ENCODE data around the gene MAB21L3. TPM values are rescaled to one million over a fixed set of nuclear protein-coding genes. Genes with fewer than 3 reads are reported as not detected.
A peak's percentile ranks its signal among the peaks of the same experiment; 100 is the strongest.

MAB21L3 gene
- total and polyA plus RNA-seq, 2 of the 13 experiments (the other 11 are each of a cell fraction or from before 2014, with no cell fraction given) = 0.55 to 4.1 TPM

DNA sequence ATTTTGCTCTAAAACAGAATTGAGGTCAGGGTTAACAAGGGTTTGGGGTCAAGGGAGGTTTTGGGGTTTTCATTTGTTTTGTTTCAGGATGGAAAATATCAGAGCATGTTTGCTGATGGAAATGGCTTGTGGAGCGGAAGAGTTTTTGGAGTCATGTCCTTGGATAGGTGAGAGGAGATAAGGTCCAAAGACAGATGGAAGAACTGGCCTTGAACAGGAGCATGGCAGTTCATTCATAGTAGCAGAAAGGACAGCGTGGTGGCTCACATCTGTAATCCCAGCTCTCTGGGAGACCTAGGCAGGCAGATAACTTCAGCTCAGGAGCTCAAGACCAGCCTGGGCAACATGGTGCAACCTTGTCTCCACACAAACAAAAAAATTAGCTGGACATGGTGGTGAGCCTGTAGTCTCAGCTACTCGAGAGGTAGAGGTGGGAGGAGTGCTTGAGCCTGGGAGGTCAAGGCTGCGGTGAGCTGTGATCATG lies 65.1 kb downstream of the MAB21L3 start (continued):
- TF ChIP-seq, protein P1, sequence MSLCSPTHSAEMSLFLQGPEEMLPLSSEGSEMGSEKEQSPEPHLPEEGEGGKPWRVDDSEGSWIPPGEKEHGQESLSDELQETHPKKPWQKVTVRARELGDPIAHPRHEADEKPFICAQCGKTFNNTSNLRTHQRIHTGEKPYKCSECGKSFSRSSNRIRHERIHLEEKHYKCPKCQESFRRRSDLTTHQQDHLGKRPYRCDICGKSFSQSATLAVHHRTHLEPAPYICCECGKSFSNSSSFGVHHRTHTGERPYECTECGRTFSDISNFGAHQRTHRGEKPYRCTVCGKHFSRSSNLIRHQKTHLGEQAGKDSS (CRISPR knock-in tag; IDR thresholded peaks at IDR 0.05; ENCODE audit: borderline replicate concordance, low read depth) = 0 out of 2 replicates have a peak, but pooled peaks have one; percentile 37
- peak; percentile 44; the same call in 1 of the 2 replicates for TF ChIP-seq MEF2D (CRISPR knock-in tag; IDR thresholded peaks at IDR 0.05)
- no peak for TF ChIP-seq ZNF615 (CRISPR knock-in tag; IDR thresholded peaks at IDR 0.05; ENCODE audit: borderline replicate concordance)
- TF ChIP-seq DR1 (CRISPR knock-in tag; IDR thresholded peaks at IDR 0.05) = no peak
- no peak for TF ChIP-seq ZNF776 (CRISPR knock-in tag; IDR thresholded peaks at IDR 0.05)
- peak; percentile 74; the same call in 1 of the 2 replicates for TF ChIP-seq ETV5 (CRISPR knock-in tag; IDR thresholded peaks at IDR 0.05; ENCODE audit: borderline replicate concordance)
- TF ChIP-seq NR3C1 (CRISPR knock-in tag; IDR thresholded peaks at IDR 0.05) = no peak
- TF ChIP-seq SMYD3 (CRISPR knock-in tag; IDR thresholded peaks at IDR 0.05) = no peak
- no peak for TF ChIP-seq ZNF3 (CRISPR knock-in tag; IDR thresholded peaks at IDR 0.05)
- TF ChIP-seq SMARCC2 (IDR thresholded peaks at IDR 0.05) = no peak
- no peak for TF ChIP-seq FOXK1 (CRISPR knock-in tag; IDR thresholded peaks at IDR 0.05; ENCODE audit: borderline replicate concordance, low read depth)
- peak; percentile 38; the same call in 1 of the 2 replicates for TF ChIP-seq GATA4 (IDR thresholded peaks at IDR 0.05; ENCODE audit: borderline replicate concordance, low read depth)
- no peak for TF ChIP-seq ZNF672 (CRISPR knock-in tag; IDR thresholded peaks at IDR 0.05)
- no peak for TF ChIP-seq ZBTB14 (CRISPR knock-in tag; IDR thresholded peaks at IDR 0.05)
- TF ChIP-seq ZFP1 (CRISPR knock-in tag; IDR thresholded peaks at IDR 0.05) = no peak
- TF ChIP-seq PHF5A (CRISPR knock-in tag; IDR thresholded peaks at IDR 0.05; ENCODE audit: low read depth, unreplicated experiment) = no peak
- no peak for TF ChIP-seq GMEB2 (CRISPR knock-in tag; IDR thresholded peaks at IDR 0.05; ENCODE audit: low read depth)
- TF ChIP-seq ZEB1 (IDR thresholded peaks at IDR 0.05; ENCODE audit: insufficient replicate concordance, low read depth) = no peak
- TF ChIP-seq ASH2L (IDR thresholded peaks at IDR 0.05; ENCODE audit: insufficient read length, low read depth, low read length) = no peak
- no peak for TF ChIP-seq ZNF616 (CRISPR knock-in tag; IDR thresholded peaks at IDR 0.05; ENCODE audit: low read depth)
- TF ChIP-seq PAX8 (CRISPR knock-in tag; IDR thresholded peaks at IDR 0.05; ENCODE audit: borderline replicate concordance) = no peak
- TF ChIP-seq HIC2 (CRISPR knock-in tag; IDR thresholded peaks at IDR 0.05; ENCODE audit: low read depth) = peak; percentile 35; the same call in 1 of the 2 replicates
- TF ChIP-seq PRPF4 (IDR thresholded peaks at IDR 0.05; ENCODE audit: low read depth, low read length, poor library complexity, severe bottlenecking) = no peak
- peak; percentile 79 for TF ChIP-seq SOX5 (CRISPR knock-in tag; IDR thresholded peaks at IDR 0.05; ENCODE audit: borderline replicate concordance)
- no peak for TF ChIP-seq SETDB1 (CRISPR knock-in tag; IDR thresholded peaks at IDR 0.05; ENCODE audit: borderline replicate concordance)
- peak; percentile 48; the same call in 1 of the 2 replicates for TF ChIP-seq CREM (IDR thresholded peaks at IDR 0.05)
- TF ChIP-seq CREM (CRISPR knock-in tag; IDR thresholded peaks at IDR 0.05) = no peak
- no peak for TF ChIP-seq KDM1A (CRISPR knock-in tag; IDR thresholded peaks at IDR 0.05)
